PC-3 (cell line): ENCODE measurements around the gene ENAM. TPM values are rescaled to one million over a fixed set of nuclear protein-coding genes. Genes with fewer than 3 reads are reported as not detected.

ENCODE experiments used
- ATAC-seq: fragments of 200-7000 bp; cut with Tn5 transposase; 2 replicates; pipeline ENCODE4 v1.9.1; 2020; ENCODE audit warnings: mild to moderate bottlenecking, moderate library complexity
- BruUV-seq: library from RNA; stranded (reverse); fragments of 400-500 nt; replicated peaks from 2 replicates; lab custom pipeline; 2021; lab: Mats Ljungman, UMichigan
- CTCF ChIA-PET: fragments of 300-600 bp; sonication (Branson Sonifier 250); formaldehyde crosslinking; loops from one replicate; lab custom pipeline; 2022; ENCODE audit warnings: antibody characterized with exemption; lab: Charles Lee
- POLR2A ChIA-PET: fragments of 300-600 bp; sonication (Branson Sonifier 250); formaldehyde crosslinking; loops from one replicate; lab custom pipeline; 2022; ENCODE audit warnings: antibody characterized with exemption; ENCODE audit not compliant: unreplicated experiment; lab: Charles Lee
- DNase-seq: peaks from one replicate; pipeline ENCODE4 v3.0.0-alpha.2; 2015
- H2AFZ ChIP-seq: fragments of 300-600 bp; sonication (generic); 2 replicates; pipeline ENCODE4 v1.6.0; 2016; ENCODE audit warnings: antibody characterized with exemption, low read length
- H3F3A ChIP-seq: fragments of 300-600 bp; sonication (generic); one replicate; pipeline ENCODE4 v1.6.0; 2017; ENCODE audit warnings: antibody characterized with exemption, low read length, control low read depth, mild to moderate bottlenecking; ENCODE audit not compliant: unreplicated experiment
- H3K27ac ChIP-seq: fragments of 300-600 bp; sonication (generic); 2 replicates; pipeline ENCODE4 v1.5.1; 2016; ENCODE audit warnings: mild to moderate bottlenecking, low read length
- H3K27me3 ChIP-seq: fragments of 300-600 bp; sonication (generic); 2 replicates; pipeline ENCODE4 v1.6.1; 2016; ENCODE audit warnings: low read length, mixed read lengths
- H3K36me3 ChIP-seq: fragments of 300-600 bp; sonication (generic); 2 replicates; pipeline ENCODE4 v1.6.1; 2016; ENCODE audit warnings: low read depth, mixed run types, low read length, mixed read lengths
- H3K4me1 ChIP-seq: fragments of 300-600 bp; sonication (generic); 2 replicates; pipeline ENCODE4 v1.5.1; 2016; ENCODE audit warnings: low read length; ENCODE audit not compliant: insufficient read depth
- H3K4me2 ChIP-seq: fragments of 300-600 bp; sonication (generic); 2 replicates; pipeline ENCODE4 v1.6.0; 2016; ENCODE audit warnings: low read length
- H3K4me3 ChIP-seq: fragments of 300-600 bp; sonication (generic); 2 replicates; pipeline ENCODE4 v1.5.1; 2016; ENCODE audit warnings: mild to moderate bottlenecking, low read length, mixed read lengths
- H3K79me2 ChIP-seq: fragments of 300-600 bp; sonication (generic); 2 replicates; pipeline ENCODE4 v1.6.1; 2017; ENCODE audit warnings: low read length, mixed read lengths
- H3K9ac ChIP-seq: fragments of 300-600 bp; sonication (generic); 2 replicates; pipeline ENCODE4 v1.6.0; 2016; ENCODE audit warnings: mild to moderate bottlenecking, low read length
- H3K9me2 ChIP-seq: fragments of 300-600 bp; sonication (generic); replicated peaks from 2 replicates; pipeline ENCODE4 v1.6.1; 2016; ENCODE audit warnings: mixed run types, low read length, mixed read lengths
- H3K9me3 ChIP-seq: fragments of 300-600 bp; sonication (generic); 2 replicates; pipeline ENCODE4 v1.6.1; 2016; ENCODE audit warnings: low read length, mixed read lengths
- H4K20me1 ChIP-seq: fragments of 300-600 bp; sonication (generic); 2 replicates; pipeline ENCODE4 v1.6.1; 2016; ENCODE audit warnings: low read length, mixed read lengths
- EZH2 ChIP-seq: fragments of 300-600 bp; sonication (generic); IDR thresholded peaks from one replicate; pipeline ENCODE4 v1.6.1; 2017; ENCODE audit warnings: antibody characterized with exemption, mild to moderate bottlenecking, low read length; ENCODE audit not compliant: unreplicated experiment
- EZH2phosphoT487 ChIP-seq: fragments of 300-600 bp; sonication (generic); IDR thresholded peaks from 2 replicates; pipeline ENCODE4 v1.6.1; 2018; ENCODE audit warnings: mild to moderate bottlenecking, antibody characterized with exemption, low read length, borderline replicate concordance
- intact Hi-C: fragments of 100-400 bp; cut with micrococcal nuclease; formaldehyde crosslinking; loops from 2 replicates; pipeline ENCODE4 v1.9.0; 2023
- total RNA-seq: library from RNA; depleted of rRNA; stranded (reverse); fragments of >200 nt; gene quantifications from 2 replicates; pipeline ENCODE4 v1.2.3, GENCODE V29; 2014
- TF ChIP-seq, protein P1 (sequence below): fragments of 300-600 bp; sonication (generic); conservative IDR thresholded peaks from 2 replicates; pipeline ENCODE4 v1.5.1; 2017; ENCODE audit warnings: antibody characterized with exemption, low read depth, mild to moderate bottlenecking, low read length

The ENAM gene
- total RNA-seq, 1 experiment from 2014 or later = not detected

DNA sequence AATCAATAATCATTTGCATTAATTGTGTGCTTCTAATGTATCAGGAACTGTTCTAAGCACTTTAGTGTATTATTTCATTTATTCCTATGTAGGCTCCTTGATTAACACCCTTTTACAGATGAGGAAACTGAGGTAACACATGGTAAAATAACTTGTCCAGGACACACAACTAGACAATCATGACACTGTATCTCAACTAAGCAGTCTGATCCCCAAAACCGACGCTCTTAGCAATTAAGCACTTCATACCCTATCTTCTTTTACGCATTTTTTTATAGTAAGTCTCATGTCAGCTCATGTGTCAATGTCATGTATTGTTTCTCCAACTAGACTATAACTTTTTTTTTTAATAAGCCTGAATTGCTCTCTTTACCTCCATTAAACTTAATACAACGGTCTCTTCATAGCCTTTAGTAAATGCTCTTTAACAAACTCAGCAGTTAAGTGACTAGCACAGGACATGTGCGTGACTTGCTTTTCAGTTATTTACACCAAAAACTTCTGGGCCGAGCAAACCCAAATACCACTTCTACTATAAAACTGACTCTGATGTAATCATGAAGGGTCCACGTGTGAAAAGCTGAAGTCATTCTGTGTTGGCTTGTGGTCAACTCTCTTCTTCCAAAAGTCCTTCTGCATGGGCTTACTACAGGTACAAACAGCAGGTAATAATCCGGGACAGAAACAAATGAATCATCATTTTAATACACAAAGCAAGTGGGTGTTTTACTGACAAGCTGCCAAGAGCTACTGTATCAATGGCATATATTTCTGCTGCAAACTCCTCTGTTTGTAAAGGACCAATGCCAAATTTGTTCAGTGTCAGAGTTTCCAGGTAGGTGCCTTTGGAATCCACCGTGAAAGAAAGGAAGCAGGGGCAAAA, 44.4 kb upstream of the ENAM start:
- no TSS peak for BruUV-seq
- POLR2A ChIA-PET = interaction anchor here (0.6 kb wide), 2 partner anchors 10 to 257 kb away, joined by 3 to 12 read pairs; no protein-coding TSS in a partner anchor
- CTCF ChIA-PET = no interaction called here

DNA sequence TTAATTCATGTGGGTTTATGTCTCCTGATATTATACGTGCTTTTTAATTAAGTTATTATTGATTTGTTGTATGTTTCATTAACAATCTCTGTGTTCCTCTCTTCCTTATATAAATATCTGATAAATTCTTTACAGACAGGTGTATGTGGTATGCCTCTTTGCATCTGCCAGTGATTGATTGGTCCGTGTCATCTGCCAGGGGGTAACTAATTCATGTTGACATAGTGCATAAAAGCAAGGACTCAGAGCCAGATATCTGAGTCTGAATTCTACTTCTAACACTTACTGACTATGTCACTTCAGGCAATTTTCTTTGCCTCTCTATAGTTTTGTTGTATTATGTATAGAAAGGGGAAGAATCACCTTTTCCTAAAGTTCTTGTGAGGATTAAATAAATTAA, 41.7 kb upstream of the ENAM start:
- Histone ChIP-seq H3K4me1 (peaks cover 16% of the 10 kb centered on the region), H3K4me3 (no peak overlapping the region), H4K20me1 (no peaks in the 10 kb centered on the region), H3K9me3 (no peaks in the 10 kb centered on the region), H3K27ac (no peak overlapping the region), H3K79me2 (no peaks in the 10 kb centered on the region), H2AFZ (no peak overlapping the region), H3F3A (peaks cover 6% of the 10 kb centered on the region), H3K36me3 (no peaks in the 10 kb centered on the region), H3K4me2 (no peak overlapping the region), H3K27me3 (no peaks in the 10 kb centered on the region), H3K9ac (no peak overlapping the region), H3K9me2 (no peaks in the 10 kb centered on the region)
- intact Hi-C loops = no loop called here
- ChIA-PET CTCF (no interaction called here), POLR2A (no interaction called here)
- TF ChIP-seq, protein P1, sequence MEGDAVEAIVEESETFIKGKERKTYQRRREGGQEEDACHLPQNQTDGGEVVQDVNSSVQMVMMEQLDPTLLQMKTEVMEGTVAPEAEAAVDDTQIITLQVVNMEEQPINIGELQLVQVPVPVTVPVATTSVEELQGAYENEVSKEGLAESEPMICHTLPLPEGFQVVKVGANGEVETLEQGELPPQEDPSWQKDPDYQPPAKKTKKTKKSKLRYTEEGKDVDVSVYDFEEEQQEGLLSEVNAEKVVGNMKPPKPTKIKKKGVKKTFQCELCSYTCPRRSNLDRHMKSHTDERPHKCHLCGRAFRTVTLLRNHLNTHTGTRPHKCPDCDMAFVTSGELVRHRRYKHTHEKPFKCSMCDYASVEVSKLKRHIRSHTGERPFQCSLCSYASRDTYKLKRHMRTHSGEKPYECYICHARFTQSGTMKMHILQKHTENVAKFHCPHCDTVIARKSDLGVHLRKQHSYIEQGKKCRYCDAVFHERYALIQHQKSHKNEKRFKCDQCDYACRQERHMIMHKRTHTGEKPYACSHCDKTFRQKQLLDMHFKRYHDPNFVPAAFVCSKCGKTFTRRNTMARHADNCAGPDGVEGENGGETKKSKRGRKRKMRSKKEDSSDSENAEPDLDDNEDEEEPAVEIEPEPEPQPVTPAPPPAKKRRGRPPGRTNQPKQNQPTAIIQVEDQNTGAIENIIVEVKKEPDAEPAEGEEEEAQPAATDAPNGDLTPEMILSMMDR = no peak
- TF ChIP-seq EZH2phosphoT487 = no peak
- no peak for TF ChIP-seq EZH2
- DNase-seq = no peak
- no TSS peak for BruUV-seq
- ATAC-seq = no peak

More for the DNA sequence above, 44.4 kb upstream of the ENAM start:
- H3K27ac ChIP-seq = peak overlapping the region; percentile 56
- no peak overlapping the region for H2AFZ ChIP-seq
- H3K9me3 ChIP-seq = no peaks in the 10 kb centered on the region
- no peaks in the 10 kb centered on the region for H3K27me3 ChIP-seq
- no peaks in the 10 kb centered on the region for H3K36me3 ChIP-seq
- no peaks in the 10 kb centered on the region for H4K20me1 ChIP-seq
- H3K4me3 ChIP-seq = no peak overlapping the region
- peak overlapping the region; percentile 44 for H3K4me2 ChIP-seq
- H3K79me2 ChIP-seq = no peaks in the 10 kb centered on the region
- peaks cover 6% of the 10 kb centered on the region for H3F3A ChIP-seq
- TF ChIP-seq, protein P1 = no peak
- 0 out of 2 replicates have a peak, but pooled peaks have one; percentile 33 for TF ChIP-seq EZH2phosphoT487
- no peaks in the 10 kb centered on the region for H3K9me2 ChIP-seq
- intact Hi-C loops = no loop called here
- peak overlapping the region; percentile 5; the same call in 1 of the 2 replicates for H3K9ac ChIP-seq
- DNase-seq = peak; percentile 100
- H3K4me1 ChIP-seq = peaks cover 16% of the 10 kb centered on the region
- ATAC-seq = peak; percentile 89

DNA sequence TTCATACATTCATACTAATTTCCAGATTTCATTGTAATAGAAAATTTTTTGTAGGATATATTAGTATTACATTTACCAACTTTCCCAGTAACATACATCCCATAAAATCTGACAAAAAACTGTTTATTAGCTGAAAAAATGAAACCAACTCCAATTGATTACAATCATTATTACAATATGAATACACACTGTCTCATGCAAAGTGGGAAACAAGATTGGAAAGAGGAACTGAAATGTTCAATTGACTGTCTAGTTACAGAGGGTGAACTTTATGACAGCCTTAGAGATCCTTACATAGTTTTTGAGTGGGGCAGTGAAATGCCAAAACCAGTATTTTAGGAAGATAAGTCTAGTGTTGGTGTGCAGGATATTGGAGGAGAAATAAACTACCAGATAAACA, 38.8 kb upstream of the ENAM start:
- Histone ChIP-seq H3K79me2 (no peaks in the 10 kb centered on the region), H3K4me3 (no peak overlapping the region), H4K20me1 (no peaks in the 10 kb centered on the region), H3K27me3 (0 out of 2 replicates have a peak, but pooled peaks cover 4% of the 10 kb centered on the region), H3K27ac (no peak overlapping the region), H3K36me3 (no peaks in the 10 kb centered on the region), H3K9me2 (no peaks in the 10 kb centered on the region), H3K4me2 (no peak overlapping the region), H3K9me3 (no peaks in the 10 kb centered on the region), H2AFZ (no peak overlapping the region), H3K4me1 (peaks cover 7% of the 10 kb centered on the region; the same call in 1 of the 2 replicates), H3F3A (no peaks in the 10 kb centered on the region), H3K9ac (no peak overlapping the region)
- DNase-seq (no peak), ATAC-seq (no peak)
- TF ChIP-seq EZH2 (no peak), EZH2phosphoT487 (no peak)
- TF ChIP-seq, protein P1 = no peak
- ChIA-PET CTCF (no interaction called here), POLR2A (interaction anchor here (0.5 kb wide), 1 partner anchor 108 kb away, joined by 6 read pairs; no protein-coding TSS in a partner anchor)
- no TSS peak for BruUV-seq
- intact Hi-C loops = no loop called here
